Loucy (cell line): ENCODE results near the gene C2CD3.

ENCODE experiments used
- H2AFZ ChIP-seq: fragments of 200-600 bp; sonication (generic); 2 replicates; pipeline ENCODE4 v1.6.0; 2016; ENCODE audit warnings: antibody characterized with exemption, mild to moderate bottlenecking, low read length, moderate library complexity
- H3F3A ChIP-seq: fragments of 200-600 bp; 2 replicates; pipeline ENCODE4 v1.6.0; 2016; ENCODE audit warnings: antibody characterized with exemption, low read depth, mild to moderate bottlenecking
- H3K27me3 ChIP-seq: fragments of 200-600 bp; sonication (generic); 2 replicates; pipeline ENCODE4 v1.6.1; 2014; ENCODE audit warnings: low read length, mild to moderate bottlenecking; ENCODE audit not compliant: insufficient read depth, poor library complexity, severe bottlenecking
- H3K36me3 ChIP-seq: fragments of 200-600 bp; sonication (generic); 2 replicates; pipeline ENCODE4 v1.6.1; 2016; ENCODE audit warnings: low read length; ENCODE audit not compliant: insufficient read depth
- H3K4me1 ChIP-seq: fragments of 200-600 bp; sonication (generic); 2 replicates; pipeline ENCODE4 v1.5.1; 2014; ENCODE audit warnings: low read length, mild to moderate bottlenecking; ENCODE audit not compliant: insufficient read depth, poor library complexity, severe bottlenecking
- H3K4me2 ChIP-seq: fragments of 200-600 bp; sonication (generic); 2 replicates; pipeline ENCODE4 v1.6.0; 2014; ENCODE audit warnings: antibody characterized with exemption, low read length, low read depth, mild to moderate bottlenecking; ENCODE audit not compliant: poor library complexity, severe bottlenecking
- H3K4me3 ChIP-seq: fragments of 200-600 bp; sonication (generic); 2 replicates; pipeline ENCODE4 v1.5.1; 2014; ENCODE audit warnings: low read length, mild to moderate bottlenecking, mixed read lengths; ENCODE audit not compliant: poor library complexity, severe bottlenecking
- H3K79me2 ChIP-seq: fragments of 200-600 bp; sonication (generic); 2 replicates; pipeline ENCODE4 v1.6.1; 2014; ENCODE audit warnings: low read length; ENCODE audit not compliant: insufficient read depth
- H3K9ac ChIP-seq: fragments of 200-600 bp; sonication (generic); 2 replicates; pipeline ENCODE4 v1.6.0; 2014; ENCODE audit warnings: mild to moderate bottlenecking, low read depth, low read length, moderate library complexity; ENCODE audit not compliant: poor library complexity, severe bottlenecking
- H3K9me2 ChIP-seq: fragments of 200-600 bp; sonication (generic); replicated peaks from 2 replicates; pipeline ENCODE4 v1.6.1; 2016; ENCODE audit warnings: low read depth, low read length, mixed read lengths
- H3K9me3 ChIP-seq: fragments of 200-600 bp; sonication (generic); 2 replicates; pipeline ENCODE4 v1.6.1; 2014; ENCODE audit warnings: mild to moderate bottlenecking, antibody characterized with exemption, low read length, low read depth; ENCODE audit not compliant: insufficient read depth
- H4K20me1 ChIP-seq: fragments of 200-600 bp; sonication (generic); 2 replicates; pipeline ENCODE4 v1.6.0; 2014; ENCODE audit warnings: antibody characterized with exemption, low read length, mild to moderate bottlenecking; ENCODE audit not compliant: insufficient read depth, poor library complexity, severe bottlenecking
- CTCF ChIP-seq: fragments of 200-600 bp; sonication (generic); conservative IDR thresholded peaks from 2 replicates; pipeline ENCODE4 v1.5.1; 2014; ENCODE audit warnings: mild to moderate bottlenecking, antibody characterized with exemption, low read length
- EZH2phosphoT487 ChIP-seq: fragments of 200-600 bp; IDR thresholded peaks from 2 replicates; pipeline ENCODE4 v1.6.1; 2018; ENCODE audit warnings: antibody characterized with exemption, mild to moderate bottlenecking, moderate library complexity, borderline replicate concordance

The C2CD3 gene

GRCh38 chr11:74009675-74010305, 161.0 kb downstream of the C2CD3 start:
- no peaks in the 10 kb centered on the region for H3K9me2 ChIP-seq
- H3K79me2 ChIP-seq = no peaks in the 10 kb centered on the region
- H3K4me2 ChIP-seq = no peak overlapping the region
- no peaks in the 10 kb centered on the region for H3F3A ChIP-seq
- H3K27me3 ChIP-seq = no peaks in the 10 kb centered on the region
- TF ChIP-seq CTCF (no peak), EZH2phosphoT487 (no peak)
- peaks cover 3% of the 10 kb centered on the region; the same call in 1 of the 2 replicates for H3K36me3 ChIP-seq
- H4K20me1 ChIP-seq = no peaks in the 10 kb centered on the region
- H3K9me3 ChIP-seq = no peaks in the 10 kb centered on the region
- no peak overlapping the region for H3K9ac ChIP-seq
- H3K4me3 ChIP-seq = no peak overlapping the region
- H3K4me1 ChIP-seq = peaks cover 48% of the 10 kb centered on the region
- no peak overlapping the region for H2AFZ ChIP-seq

GRCh38 chr11:74009230-74009547, 161.6 kb downstream of the C2CD3 start:
- Histone ChIP-seq H3K4me2 (no peak overlapping the region), H3K9me3 (no peaks in the 10 kb centered on the region), H2AFZ (no peak overlapping the region), H3K4me3 (no peak overlapping the region), H4K20me1 (no peaks in the 10 kb centered on the region), H3K9ac (no peak overlapping the region), H3K36me3 (peaks cover 3% of the 10 kb centered on the region; the same call in 1 of the 2 replicates), H3K27me3 (no peaks in the 10 kb centered on the region), H3K9me2 (no peaks in the 10 kb centered on the region), H3K4me1 (peaks cover 45% of the 10 kb centered on the region), H3K79me2 (no peaks in the 10 kb centered on the region), H3F3A (no peaks in the 10 kb centered on the region)
- TF ChIP-seq CTCF (no peak), EZH2phosphoT487 (no peak)

GRCh38 chr11:74008373-74009229, 162.2 kb downstream of the C2CD3 start, which contains the start of gene UCP3:
TSS of gene UCP3 (minus strand) at chr11:74009085. CDS start at chr11:74007042, 2,043 bp downstream.
- Histone ChIP-seq H3K79me2 (no peaks in the 10 kb centered on the region), H3F3A (no peaks in the 10 kb centered on the region), H2AFZ (no peak within 1 kb of the TSS), H3K9me2 (no peaks in the 10 kb centered on the region), H4K20me1 (no peaks in the 10 kb centered on the region), H3K4me3 (no peak within 1 kb of the TSS), H3K9me3 (no peaks in the 10 kb centered on the region), H3K36me3 (peaks cover 3% of the 10 kb centered on the region; the same call in 1 of the 2 replicates), H3K4me1 (peaks cover 40% of the 10 kb centered on the region), H3K27me3 (no peaks in the 10 kb centered on the region), H3K4me2 (no peak within 1 kb of the TSS), H3K9ac (no peak within 1 kb of the TSS)
- no peak for TF ChIP-seq CTCF
- TF ChIP-seq EZH2phosphoT487 = no peak
